GM18873 (cell line): ENCODE results near the gene DRAXIN.

Experiments used
- ATAC-seq: cut with Tn5 transposase; IDR thresholded peaks from one replicate; pipeline ENCODE4 v1.9.1; 2021; ENCODE audit warnings: mild to moderate bottlenecking, moderate library complexity, moderate number of reproducible peaks; ENCODE audit not compliant: unreplicated experiment, low FRiP score

DRAXIN gene

DNA sequence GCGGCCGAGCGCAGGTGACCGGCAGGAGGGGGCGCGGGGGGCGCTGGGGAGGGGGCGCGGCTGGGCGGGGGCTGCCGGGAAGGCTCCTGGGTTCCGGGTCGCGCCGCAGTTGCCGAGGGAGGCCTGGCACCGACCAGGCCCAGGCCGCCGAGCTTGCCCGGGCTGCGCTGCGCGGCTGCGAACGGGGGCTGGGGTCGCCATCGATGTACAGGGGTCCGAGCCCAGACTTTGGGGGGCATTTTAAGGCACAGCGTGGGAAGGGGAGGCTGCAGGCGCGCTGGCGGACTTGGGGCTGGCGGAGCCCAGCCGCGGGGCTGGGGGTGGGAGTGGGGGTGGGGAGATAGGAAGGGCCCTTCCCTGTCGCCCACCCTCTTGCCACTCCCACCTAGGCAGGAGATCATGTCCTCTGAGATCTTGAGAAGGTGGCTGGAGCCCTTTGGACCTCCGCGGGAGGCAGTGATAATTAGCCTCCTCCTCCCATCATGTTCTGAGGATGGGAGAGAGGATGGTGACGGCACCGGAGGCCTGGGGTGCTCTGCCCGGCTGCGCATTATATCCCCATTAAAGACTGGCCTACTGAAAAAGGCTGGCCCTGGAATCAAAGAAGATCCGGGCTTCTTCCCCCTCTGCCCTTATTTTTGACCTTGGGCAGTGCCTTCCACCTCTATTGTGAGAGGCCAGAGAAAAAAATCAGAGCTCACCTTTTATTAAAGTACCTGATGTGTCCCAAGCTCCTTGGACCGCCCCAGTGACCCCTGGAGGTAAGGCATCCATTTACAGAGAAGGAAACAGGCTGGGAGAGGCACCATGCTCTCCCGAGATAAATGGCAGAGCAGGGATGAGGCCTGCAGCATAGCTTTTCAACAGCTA is 36.3 kb upstream of the DRAXIN start:
- no peak for ATAC-seq

DNA sequence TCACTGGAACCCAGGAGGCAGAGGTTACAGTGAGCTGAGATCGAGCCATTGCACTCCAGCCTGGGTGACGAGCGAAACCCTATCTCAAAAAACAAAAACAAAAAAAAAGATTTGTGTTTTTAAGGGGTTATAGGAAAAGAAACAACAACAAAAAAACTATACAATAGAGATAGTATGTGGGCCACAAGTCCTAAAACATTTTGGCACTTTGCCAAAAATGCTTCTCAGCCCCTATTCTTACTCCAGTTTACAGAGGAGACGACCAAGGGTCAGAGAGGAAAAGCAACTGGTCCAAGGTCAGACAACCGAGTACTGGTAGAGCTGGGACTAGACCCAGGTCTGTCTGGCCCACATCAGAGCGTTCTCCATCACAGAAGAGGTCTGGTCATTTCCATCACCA is 33.9 kb upstream of the DRAXIN start:
- ATAC-seq = no peak

DNA sequence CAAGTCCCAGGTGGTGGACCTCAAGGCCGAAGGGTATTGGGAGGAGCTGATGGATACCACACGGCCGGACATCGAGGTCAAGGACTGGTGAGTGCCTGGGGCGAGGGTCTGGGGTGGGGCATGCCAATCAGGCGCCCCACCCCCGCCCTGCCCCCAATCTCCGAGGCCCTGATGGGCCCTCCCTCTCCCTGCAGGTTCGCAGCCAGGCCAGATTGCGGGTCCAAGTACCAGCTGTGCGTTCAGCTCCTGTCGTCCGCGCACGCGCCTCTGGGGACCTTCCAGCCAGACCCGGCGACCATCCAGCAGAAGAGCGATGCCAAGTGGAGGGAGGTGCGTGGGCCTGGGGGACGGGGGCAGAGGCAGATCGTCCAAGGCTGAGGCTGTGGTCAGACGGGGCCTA is 33.0 kb upstream of the DRAXIN start:
- ATAC-seq = no peak

DNA sequence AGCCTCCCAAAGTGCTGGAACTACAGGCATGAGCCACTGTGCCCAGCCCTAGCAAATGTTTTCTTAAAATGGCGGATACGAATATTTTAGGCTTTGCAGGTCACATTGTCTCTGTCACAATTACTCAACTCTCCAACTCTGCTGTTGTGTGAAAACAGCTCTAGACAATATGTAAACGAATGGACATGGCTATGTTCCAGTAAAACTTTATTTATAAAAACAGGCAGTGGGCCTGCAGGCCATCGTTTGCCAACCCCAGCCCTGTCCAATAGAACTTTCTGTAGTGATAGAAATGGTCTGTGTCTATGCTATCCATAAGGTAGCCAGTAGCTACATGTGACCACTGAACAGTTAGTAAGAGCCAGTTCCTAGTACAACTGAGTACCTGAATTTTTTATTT is 31.8 kb upstream of the DRAXIN start:
- no peak for ATAC-seq

DNA sequence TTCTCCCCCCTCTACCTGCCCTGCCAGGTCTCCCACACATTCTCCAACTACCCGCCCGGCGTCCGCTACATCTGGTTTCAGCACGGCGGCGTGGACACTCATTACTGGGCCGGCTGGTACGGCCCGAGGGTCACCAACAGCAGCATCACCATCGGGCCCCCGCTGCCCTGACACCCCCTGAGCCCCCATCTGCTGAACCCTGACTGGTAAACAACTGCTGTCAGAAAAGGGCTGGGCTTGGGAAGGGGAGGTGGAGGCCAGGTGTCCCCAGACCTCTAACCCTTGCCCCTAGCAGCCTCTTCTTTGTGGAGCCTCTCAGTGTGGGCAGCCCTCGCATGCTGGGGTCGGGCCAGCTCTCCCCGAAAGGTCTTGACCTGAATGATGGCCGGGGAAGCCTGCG is 30.4 kb upstream of the DRAXIN start:
- no peak for ATAC-seq

DNA sequence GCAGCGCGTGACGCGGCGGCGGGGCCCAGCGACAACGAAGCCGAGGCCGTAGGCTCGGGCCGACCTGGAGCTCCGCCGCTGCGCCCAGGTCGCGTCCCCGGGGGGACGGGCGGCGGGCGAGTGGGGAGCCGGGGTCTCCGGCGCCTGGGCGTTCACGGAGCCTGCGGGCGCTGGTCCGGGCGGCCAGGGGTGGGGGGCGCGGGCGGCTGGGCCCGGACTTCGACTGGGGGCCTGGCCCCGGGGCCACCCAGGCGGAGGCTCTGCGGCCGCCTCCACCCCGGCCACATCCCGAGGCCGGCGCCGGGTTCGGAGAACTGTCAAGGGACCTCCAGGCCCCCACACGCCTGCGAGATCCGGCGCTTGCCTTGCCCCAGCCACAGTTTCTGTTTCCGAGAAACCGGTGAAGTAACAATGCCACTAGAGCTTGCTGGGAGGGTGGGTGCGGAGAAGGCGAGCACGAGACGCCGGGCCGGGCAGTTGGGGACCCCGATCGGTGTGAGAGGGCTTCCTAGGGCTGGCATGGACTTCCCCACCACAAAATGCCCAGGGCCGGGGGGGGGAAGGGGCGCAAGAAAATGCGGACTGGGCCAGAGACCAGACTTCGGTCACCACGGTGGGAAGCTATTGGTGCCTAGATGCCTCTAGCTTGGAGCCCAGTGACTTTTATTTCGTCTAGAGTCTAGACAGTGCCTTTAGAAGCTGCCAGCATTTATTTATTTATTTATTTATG is 27.0 kb upstream of the DRAXIN start:
- peak; percentile 27 for ATAC-seq

DNA sequence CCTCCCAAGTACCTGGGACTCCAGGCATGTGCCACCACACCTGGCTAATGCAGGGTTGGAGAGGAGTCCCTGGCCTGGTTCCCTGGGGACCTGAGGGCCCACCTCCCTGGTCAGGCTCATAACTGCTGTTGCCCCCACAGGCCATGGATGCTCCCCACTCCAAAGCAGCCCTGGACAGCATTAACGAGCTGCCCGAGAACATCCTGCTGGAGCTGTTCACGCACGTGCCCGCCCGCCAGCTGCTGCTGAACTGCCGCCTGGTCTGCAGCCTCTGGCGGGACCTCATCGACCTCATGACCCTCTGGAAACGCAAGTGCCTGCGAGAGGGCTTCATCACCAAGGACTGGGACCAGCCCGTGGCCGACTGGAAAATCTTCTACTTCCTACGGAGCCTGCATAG is 23.0 kb upstream of the DRAXIN start:
- no peak for ATAC-seq

DNA sequence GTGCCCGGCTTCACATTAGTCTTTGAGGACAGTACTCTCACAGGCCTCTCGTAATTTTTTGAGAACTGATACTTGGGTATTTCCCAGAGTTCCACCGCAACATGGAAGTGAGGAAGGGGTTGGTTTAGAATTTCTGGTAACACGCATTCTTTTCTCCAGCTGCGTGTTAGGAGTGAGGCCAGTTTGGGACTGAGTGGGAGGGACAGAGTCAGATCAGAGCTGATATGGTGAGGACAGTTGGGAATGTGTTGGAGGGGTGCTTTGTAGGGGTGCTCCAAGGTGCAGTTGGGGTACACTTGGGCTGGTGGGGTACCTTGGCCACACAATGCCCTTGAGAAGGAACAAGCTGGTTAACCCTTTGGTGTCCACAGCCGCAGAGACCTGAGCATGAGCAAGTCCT is 20.8 kb upstream of the DRAXIN start:
- ATAC-seq = no peak

DNA sequence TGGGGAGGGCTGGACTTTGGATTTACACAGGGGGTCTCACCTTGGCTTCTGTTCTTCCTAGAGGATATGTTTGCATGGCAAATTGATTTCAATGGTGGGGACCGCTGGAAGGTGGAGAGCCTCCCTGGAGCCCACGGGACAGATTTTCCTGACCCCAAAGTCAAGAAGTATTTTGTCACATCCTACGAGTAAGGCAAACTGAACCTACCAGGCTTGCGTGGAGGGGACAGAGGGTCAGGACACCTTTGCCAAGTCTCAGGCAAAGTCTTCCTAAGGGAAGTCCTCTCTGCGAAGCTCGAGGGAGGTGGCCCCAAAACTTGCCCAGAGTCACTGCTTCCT is 20.3 kb upstream of the DRAXIN start:
- no peak for ATAC-seq

GRCh38 chr1:11671544-11672286 is 19.8 kb upstream of the DRAXIN start:
- ATAC-seq = no peak

DNA sequence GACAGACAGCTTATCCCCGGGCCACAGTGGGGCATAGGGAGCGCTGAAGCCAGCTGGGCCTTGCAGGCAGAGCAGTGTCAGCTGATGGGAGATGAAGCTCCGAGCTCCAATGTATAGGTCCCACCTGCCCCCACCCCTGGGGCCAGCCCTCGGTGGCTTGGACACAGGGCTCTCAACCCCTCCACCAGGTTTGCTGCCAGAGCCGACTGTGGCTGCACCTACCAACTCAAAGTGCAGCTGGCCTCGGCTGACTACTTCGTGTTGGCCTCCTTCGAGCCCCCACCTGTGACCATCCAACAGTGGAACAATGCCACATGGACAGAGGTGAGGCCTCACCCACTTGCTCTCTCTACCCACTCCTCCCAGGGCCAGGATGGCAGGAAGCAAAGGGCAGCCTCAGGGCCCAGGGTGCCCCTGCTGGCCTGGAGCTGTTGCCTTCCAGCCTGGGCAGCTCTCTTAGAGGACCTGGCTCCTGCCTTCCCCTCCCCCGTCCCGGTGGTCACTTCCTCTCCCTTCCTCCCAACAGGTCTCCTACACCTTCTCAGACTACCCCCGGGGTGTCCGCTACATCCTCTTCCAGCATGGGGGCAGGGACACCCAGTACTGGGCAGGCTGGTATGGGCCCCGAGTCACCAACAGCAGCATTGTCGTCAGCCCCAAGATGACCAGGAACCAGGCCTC is 18.3 kb upstream of the DRAXIN start:
- no peak for ATAC-seq

GRCh38 chr1:11674488-11674887 is 17.0 kb upstream of the DRAXIN start:
- no peak for ATAC-seq

DNA sequence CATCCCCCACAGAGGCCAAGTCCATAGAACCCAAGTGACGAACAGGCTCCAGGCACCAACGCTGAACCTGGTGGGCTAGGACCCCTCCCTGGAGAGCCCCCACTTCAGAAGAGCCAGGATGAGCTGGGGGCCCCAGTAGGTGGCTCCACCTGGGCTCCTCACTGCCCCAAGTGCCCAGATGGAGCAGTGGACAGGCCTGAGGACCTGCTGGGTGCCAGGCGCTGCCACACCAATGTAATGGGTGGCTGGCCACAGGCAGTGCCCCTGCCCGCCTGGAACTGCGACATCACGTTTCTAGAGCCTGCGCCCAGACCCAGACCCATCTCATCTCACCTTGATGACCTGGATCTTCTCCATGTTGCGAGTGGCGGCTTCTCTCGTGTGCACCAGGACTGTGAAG is 16.2 kb upstream of the DRAXIN start:
- ATAC-seq = no peak

GRCh38 chr1:11676386-11677103 is 15.0 kb upstream of the DRAXIN start:
- ATAC-seq = no peak

- ATAC-seq = no peak
Measured at GRCh38 chr1:11678442-11678841, 13.1 kb upstream of the DRAXIN start.

- peak; percentile 15 for ATAC-seq
Measured at GRCh38 chr1:11680270-11681070, 11.0 kb upstream of the DRAXIN start.

DNA sequence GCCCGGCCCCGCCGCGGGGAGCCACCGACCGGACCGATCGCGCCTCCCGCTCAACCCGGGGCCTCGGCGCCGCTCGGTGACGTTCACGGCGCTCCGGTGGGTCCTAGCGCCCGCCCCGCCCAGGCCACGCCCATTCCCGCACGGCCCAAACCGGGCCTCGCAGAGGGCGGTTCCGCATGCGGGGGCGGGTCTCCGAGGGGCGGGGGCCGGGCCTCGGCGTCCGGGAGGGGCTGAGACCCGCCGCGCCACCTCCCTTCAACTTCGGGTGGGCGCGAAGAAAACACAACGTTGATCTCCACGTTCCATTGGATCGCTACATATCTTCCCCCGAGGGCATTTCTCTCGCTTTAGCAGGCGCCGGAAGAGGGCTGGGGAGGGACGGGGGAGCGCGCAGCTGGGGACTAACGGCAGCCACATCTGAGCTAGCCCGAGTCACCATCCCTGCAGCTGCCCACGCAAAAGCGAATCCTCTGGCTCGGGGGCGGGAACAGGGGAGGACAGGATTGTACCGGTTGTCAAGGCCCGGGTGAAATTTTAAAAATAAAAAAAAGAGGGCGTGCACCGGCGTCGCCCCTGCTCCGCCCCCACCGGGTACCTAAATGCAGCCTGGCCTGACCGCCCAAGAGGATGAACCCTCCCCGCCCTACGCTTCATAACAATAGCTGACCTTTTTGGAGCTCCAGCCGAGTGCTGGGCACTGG is 10.3 kb upstream of the DRAXIN start, which contains the start of gene MAD2L2:
TSS of gene MAD2L2 (minus strand) at position 78 of the 701 bp plus-strand sequence. CDS start 547 bp downstream, outside the sequence.
- ATAC-seq = peak; percentile 59

DNA sequence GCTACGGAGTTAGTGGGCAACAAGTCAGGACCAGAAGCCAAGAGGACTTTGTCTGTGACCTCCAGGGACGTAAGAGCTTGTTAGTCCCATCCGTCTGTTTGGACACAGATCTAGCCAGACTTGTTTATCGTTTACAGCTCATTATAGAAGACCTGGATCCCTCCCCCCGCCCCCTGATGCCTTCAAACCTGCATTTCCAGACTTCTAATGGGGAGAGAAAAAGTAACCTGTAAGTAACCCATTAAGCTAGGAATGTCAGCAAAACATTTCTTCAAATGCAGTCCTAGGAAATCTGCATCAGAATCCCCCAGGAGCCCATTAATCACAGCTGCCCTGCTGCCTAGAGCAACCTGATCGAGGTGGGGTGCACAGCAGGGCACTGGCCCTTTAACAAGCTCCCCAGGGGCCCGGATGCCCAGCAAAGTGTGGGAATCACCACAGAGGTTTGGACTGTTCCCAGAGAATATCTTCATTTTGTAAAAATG is 9.2 kb upstream of the DRAXIN start:
- ATAC-seq = no peak
